Measurements from ENCODE around the gene GEMIN7. TPM values are rescaled to one million over a fixed set of nuclear protein-coding genes. Genes with fewer than 3 reads are reported as not detected.

The GEMIN7 gene
- total RNA-seq, 1 donor from 2014 or later = 46.0 TPM

GRCh38 chr19:45094137-45094536 lies 15.1 kb downstream of the GEMIN7 start:
- H3K36me3 ChIP-seq (ENCODE audit: insufficient read depth, low read length) = peaks cover 5% of the 10 kb centered on the region
- peaks cover 55% of the 10 kb centered on the region for H4K20me1 ChIP-seq (ENCODE audit: insufficient read depth, low read length)
- Mint-ChIP-seq H3K27ac (ENCODE audit: unreplicated experiment) (no peak overlapping the region), H3K9me3 (ENCODE audit: unreplicated experiment) (no peaks in the 10 kb centered on the region), H3K36me3 (ENCODE audit: low read depth, unreplicated experiment) (peaks cover 9% of the 10 kb centered on the region), H3K27me3 (ENCODE audit: low read depth, unreplicated experiment) (no peaks in the 10 kb centered on the region), H3K4me3 (ENCODE audit: unreplicated experiment) (peak overlapping the region; percentile 93), H3K4me1 (ENCODE audit: low read depth, unreplicated experiment) (peaks cover 49% of the 10 kb centered on the region)
- H3K27me3 ChIP-seq (ENCODE audit: insufficient read depth, low read length) = no peaks in the 10 kb centered on the region
- DNase-seq (ENCODE audit: low read depth) (no peak), FAIRE-seq (no peak)
- no peaks in the 10 kb centered on the region for H3K9me3 ChIP-seq (ENCODE audit: insufficient read depth, low read depth, low read length)
- peak overlapping the region; percentile 100 for H3K4me2 ChIP-seq (ENCODE audit: low read length)
- peaks cover 73% of the 10 kb centered on the region for H3K79me2 ChIP-seq (ENCODE audit: insufficient read depth, low read length)
- no peak for TF ChIP-seq EZH2 (IDR thresholded peaks at IDR 0.05; ENCODE audit: insufficient read depth, low read length)
- no peak for TF ChIP-seq CTCF (IDR thresholded peaks at IDR 0.05; ENCODE audit: insufficient read depth, low read depth, low read length)
- H2AFZ ChIP-seq (ENCODE audit: low read depth, low read length) = no peak overlapping the region
- H3K27ac ChIP-seq (ENCODE audit: low read depth, low read length) = no peak overlapping the region
- peaks cover 35% of the 10 kb centered on the region for H3K4me1 ChIP-seq (ENCODE audit: insufficient read depth, low read length)
- H3K4me3 ChIP-seq (ENCODE audit: insufficient read depth, low read depth, low read length) = peak overlapping the region; percentile 88
- H3K9ac ChIP-seq (ENCODE audit: low read length) = peak overlapping the region; percentile 91

- Histone ChIP-seq H3K79me2 (ENCODE audit: insufficient read depth, low read length) (peaks cover 74% of the 10 kb centered on the region), H3K9ac (ENCODE audit: low read length) (no peak overlapping the region), H3K36me3 (ENCODE audit: insufficient read depth, low read length) (peaks cover 5% of the 10 kb centered on the region), H3K27me3 (ENCODE audit: insufficient read depth, low read length) (no peaks in the 10 kb centered on the region), H3K4me2 (ENCODE audit: low read length) (peak overlapping the region; percentile 100), H3K9me3 (ENCODE audit: insufficient read depth, low read depth, low read length) (no peaks in the 10 kb centered on the region), H3K4me3 (ENCODE audit: insufficient read depth, low read depth, low read length) (no peak overlapping the region), H2AFZ (ENCODE audit: low read depth, low read length) (no peak overlapping the region), H3K27ac (ENCODE audit: low read depth, low read length) (no peak overlapping the region), H3K4me1 (ENCODE audit: insufficient read depth, low read length) (peaks cover 41% of the 10 kb centered on the region), H4K20me1 (ENCODE audit: insufficient read depth, low read length) (peaks cover 61% of the 10 kb centered on the region)
- no peak for FAIRE-seq
- Mint-ChIP-seq H3K4me1 (ENCODE audit: low read depth, unreplicated experiment) (peaks cover 54% of the 10 kb centered on the region), H3K27me3 (ENCODE audit: low read depth, unreplicated experiment) (no peaks in the 10 kb centered on the region), H3K9me3 (ENCODE audit: unreplicated experiment) (no peaks in the 10 kb centered on the region), H3K27ac (ENCODE audit: unreplicated experiment) (peak overlapping the region; percentile 54), H3K36me3 (ENCODE audit: low read depth, unreplicated experiment) (peaks cover 9% of the 10 kb centered on the region), H3K4me3 (ENCODE audit: unreplicated experiment) (peak overlapping the region; percentile 93)
- no peak for DNase-seq (ENCODE audit: low read depth)
- TF ChIP-seq CTCF (IDR thresholded peaks at IDR 0.05; ENCODE audit: insufficient read depth, low read depth, low read length) = no peak
- no peak for TF ChIP-seq EZH2 (IDR thresholded peaks at IDR 0.05; ENCODE audit: insufficient read depth, low read length)
Measured at GRCh38 chr19:45094707-45095106, 15.6 kb downstream of the GEMIN7 start.

GRCh38 chr19:45095496-45096413 lies 16.7 kb downstream of the GEMIN7 start:
- Histone ChIP-seq H3K9me3 (ENCODE audit: insufficient read depth, low read depth, low read length) (no peaks in the 10 kb centered on the region), H3K4me1 (ENCODE audit: insufficient read depth, low read length) (peaks cover 50% of the 10 kb centered on the region), H3K79me2 (ENCODE audit: insufficient read depth, low read length) (peaks cover 79% of the 10 kb centered on the region), H2AFZ (ENCODE audit: low read depth, low read length) (no peak overlapping the region), H4K20me1 (ENCODE audit: insufficient read depth, low read length) (peaks cover 71% of the 10 kb centered on the region), H3K9ac (ENCODE audit: low read length) (no peak overlapping the region), H3K27me3 (ENCODE audit: insufficient read depth, low read length) (no peaks in the 10 kb centered on the region), H3K27ac (ENCODE audit: low read depth, low read length) (no peak overlapping the region), H3K4me2 (ENCODE audit: low read length) (peak overlapping the region; percentile 7), H3K36me3 (ENCODE audit: insufficient read depth, low read length) (no peaks in the 10 kb centered on the region), H3K4me3 (ENCODE audit: insufficient read depth, low read depth, low read length) (no peak overlapping the region)
- no peaks in the 10 kb centered on the region for H3K27me3 Mint-ChIP-seq (ENCODE audit: low read depth, unreplicated experiment)
- peak overlapping the region; percentile 64 for H3K27ac Mint-ChIP-seq (ENCODE audit: unreplicated experiment)
- peak overlapping the region; percentile 36 for H3K4me3 Mint-ChIP-seq (ENCODE audit: unreplicated experiment)
- no peak for TF ChIP-seq CTCF (IDR thresholded peaks at IDR 0.05; ENCODE audit: insufficient read depth, low read depth, low read length)
- no peak for TF ChIP-seq EZH2 (IDR thresholded peaks at IDR 0.05; ENCODE audit: insufficient read depth, low read length)
- H3K4me1 Mint-ChIP-seq (ENCODE audit: low read depth, unreplicated experiment) = peaks cover 61% of the 10 kb centered on the region
- H3K9me3 Mint-ChIP-seq (ENCODE audit: unreplicated experiment) = no peaks in the 10 kb centered on the region
- DNase-seq (ENCODE audit: low read depth) (no peak), FAIRE-seq (no peak)
- peaks cover 9% of the 10 kb centered on the region for H3K36me3 Mint-ChIP-seq (ENCODE audit: low read depth, unreplicated experiment)

Measured in astrocyte (in vitro differentiated cells and primary cell).